Uterus (tissue), 2 donors: Measurements from ENCODE around the gene BMPR1A.

Experiments used
- CTCF ChIP-seq, 4 experiments: fragments of 200-600 bp in 2 of 4; fragments of 450-650 bp in 2 of 4; sonication (generic) in 2 of 4; IDR thresholded peaks; one replicate each; pipeline ENCODE4 v1.5.1; 2016 to 2019; ENCODE audit warnings: antibody characterized with exemption in 4 of 4, mild to moderate bottlenecking in 2 of 4, moderate library complexity in 1 of 4
- POLR2A ChIP-seq, 2 donors: fragments of 450-650 bp; IDR thresholded peaks; one replicate each; pipeline ENCODE4 v1.6.1; 2016; ENCODE audit warnings: antibody characterized with exemption in 2 of 2, mild to moderate bottlenecking in 1 of 2, moderate library complexity in 1 of 2

- TF ChIP-seq CTCF (IDR thresholded peaks at IDR 0.05) (peak in 3 of 4 experiments; percentile 9 to 45 (median 43)), POLR2A (IDR thresholded peaks at IDR 0.05) (no peak)
Observed at GRCh38 chr10:86757113-86757972, 924 bp downstream of the BMPR1A start.
